OCI-LY7 (cell line): ENCODE measurements around the gene FAM229A. TPM values are rescaled to one million over a fixed set of nuclear protein-coding genes. Genes with fewer than 3 reads are reported as not detected.

Experiments
- BruUV-seq: library from RNA; stranded (reverse); fragments of 400-500 nt; replicated peaks from 2 replicates; lab custom pipeline; 2021; lab: Mats Ljungman, UMichigan
- CTCF ChIA-PET: fragments of 300-600 bp; sonication (Branson Sonifier 250); formaldehyde crosslinking; loops from one replicate; lab custom pipeline; 2022; ENCODE audit warnings: antibody characterized with exemption; ENCODE audit not compliant: unreplicated experiment; lab: Charles Lee
- POLR2A ChIA-PET: fragments of 300-600 bp; sonication (Branson Sonifier 250); formaldehyde crosslinking; loops from one replicate; lab custom pipeline; 2022; ENCODE audit warnings: antibody characterized with exemption; lab: Charles Lee
- DNase-seq: peaks from one replicate; pipeline ENCODE4 v3.0.0-alpha.2; 2015; ENCODE audit warnings: low spot score
- H2AFZ ChIP-seq: fragments of 200-600 bp; sonication (generic), shearing (Covaris generic); 2 replicates; pipeline ENCODE4 v1.6.1; 2014; ENCODE audit warnings: mild to moderate bottlenecking, antibody characterized with exemption, low read length, moderate library complexity
- H3K27ac ChIP-seq: fragments of 200-600 bp; sonication (generic); 2 replicates; pipeline ENCODE4 v1.5.1; 2014; ENCODE audit warnings: mixed run types, low read depth, mild to moderate bottlenecking, moderate library complexity, low read length, inconsistent platforms; ENCODE audit not compliant: poor library complexity, severe bottlenecking
- H3K36me3 ChIP-seq: fragments of 200-600 bp; sonication (generic); 2 replicates; pipeline ENCODE4 v1.6.1; 2014; ENCODE audit warnings: mild to moderate bottlenecking, antibody characterized with exemption, low read length, moderate library complexity, mixed read lengths; ENCODE audit not compliant: insufficient read depth
- H3K4me1 ChIP-seq: fragments of 200-600 bp; sonication (generic); 2 replicates; pipeline ENCODE4 v1.5.1; 2014; ENCODE audit warnings: mild to moderate bottlenecking, low read length; ENCODE audit not compliant: insufficient read depth, poor library complexity, severe bottlenecking
- H3K4me2 ChIP-seq: fragments of 200-600 bp; sonication (generic); 2 replicates; pipeline ENCODE4 v1.6.1; 2014; ENCODE audit warnings: mild to moderate bottlenecking, low read length
- H3K4me3 ChIP-seq: fragments of 200-600 bp; sonication (generic); 2 replicates; pipeline ENCODE4 v1.5.1; 2014; ENCODE audit warnings: mild to moderate bottlenecking, low read depth, low read length; ENCODE audit not compliant: poor library complexity, severe bottlenecking
- H3K79me2 ChIP-seq: fragments of 200-600 bp; sonication (generic); 2 replicates; pipeline ENCODE4 v1.6.1; 2016; ENCODE audit warnings: low read depth, mild to moderate bottlenecking, low read length, moderate library complexity, mixed read lengths; ENCODE audit not compliant: insufficient read depth
- H3K9me2 ChIP-seq: fragments of 200-600 bp; sonication (generic); 2 replicates; pipeline ENCODE4 v1.6.1; 2016; ENCODE audit warnings: mild to moderate bottlenecking, low read length, mixed read lengths; ENCODE audit not compliant: insufficient read depth
- H3K9me3 ChIP-seq: fragments of 200-600 bp; sonication (generic); 2 replicates; pipeline ENCODE4 v1.6.1; 2014; ENCODE audit warnings: mild to moderate bottlenecking, mixed run types, low read length, mixed read lengths
- H4K20me1 ChIP-seq: fragments of 200-600 bp; sonication (generic); 2 replicates; pipeline ENCODE4 v1.6.1; 2014; ENCODE audit warnings: mild to moderate bottlenecking, antibody characterized with exemption, low read length, moderate library complexity, mixed read lengths; ENCODE audit not compliant: insufficient read depth
- CTCF ChIP-seq: fragments of 200-600 bp; sonication (generic); conservative IDR thresholded peaks from 2 replicates; pipeline ENCODE4 v1.5.1; 2014; ENCODE audit warnings: mild to moderate bottlenecking, antibody characterized with exemption, low read length, moderate library complexity, mixed read lengths
- EZH2phosphoT487 ChIP-seq: fragments of 200-600 bp; sonication (generic); IDR thresholded peaks from 2 replicates; pipeline ENCODE4 v1.6.1; 2018; ENCODE audit warnings: low read depth, borderline replicate concordance, mild to moderate bottlenecking, mixed run types, antibody characterized with exemption, low read length, moderate library complexity, mixed read lengths
- intact Hi-C: fragments of 100-400 bp; cut with micrococcal nuclease; formaldehyde crosslinking; loops from one replicate; pipeline ENCODE4 v1.10.0; 2022; ENCODE audit not compliant: unreplicated experiment
- total RNA-seq, 2 experiments: library from RNA; depleted of rRNA in 1 of 2; stranded (reverse); fragments of >200 nt in 1 of 2; shearing (Covaris generic) in 1 of 2; gene quantifications; 2 replicates each; pipeline ENCODE4 v1.2.3, GENCODE V29; 2014 to 2022

FAM229A gene
- total RNA-seq, 2 experiments from 2014 or later, result 3.2 to 16.5 TPM

- POLR2A ChIA-PET, result interaction anchor here (0.6 kb wide), 1 partner anchor 435 kb away, joined by 6 read pairs; no protein-coding TSS in a partner anchor
- intact Hi-C loops, result no loop called here
- H3K4me3 ChIP-seq, result no peak overlapping the region
- H2AFZ ChIP-seq, result no peak overlapping the region
- TF ChIP-seq EZH2phosphoT487 (no peak), CTCF (no peak)
- no peaks in the 10 kb centered on the region for H3K9me3 ChIP-seq
- no peaks in the 10 kb centered on the region for H3K36me3 ChIP-seq
- H3K9me2 ChIP-seq, result no peaks in the 10 kb centered on the region
- CTCF ChIA-PET, result no interaction called here
- no peaks in the 10 kb centered on the region for H3K4me1 ChIP-seq
- no peak overlapping the region for H3K4me2 ChIP-seq
- H3K27ac ChIP-seq, result no peak overlapping the region
- H4K20me1 ChIP-seq, result no peaks in the 10 kb centered on the region
- DNase-seq, result no peak
- no peaks in the 10 kb centered on the region for H3K79me2 ChIP-seq
- no TSS peak for BruUV-seq
Observed at GRCh38 chr1:32406629-32407111, 44.4 kb upstream of the FAM229A start.

GRCh38 chr1:32405672-32406467, 43.6 kb upstream of the FAM229A start:
- H3K27ac ChIP-seq, result no peak overlapping the region
- no peaks in the 10 kb centered on the region for H3K9me2 ChIP-seq
- no peaks in the 10 kb centered on the region for H3K4me1 ChIP-seq
- intact Hi-C loops, result no loop called here
- ChIA-PET POLR2A (interaction anchor here (0.7 kb wide), 1 partner anchor 42 kb away, joined by 3 read pairs; no protein-coding TSS in a partner anchor), CTCF (no interaction called here)
- H3K4me3 ChIP-seq, result no peak overlapping the region
- no peak overlapping the region for H3K4me2 ChIP-seq
- TF ChIP-seq EZH2phosphoT487 (no peak), CTCF (no peak)
- H3K9me3 ChIP-seq, result no peaks in the 10 kb centered on the region
- H4K20me1 ChIP-seq, result no peaks in the 10 kb centered on the region
- no TSS peak for BruUV-seq
- no peak overlapping the region for H2AFZ ChIP-seq
- no peak for DNase-seq
- H3K36me3 ChIP-seq, result no peaks in the 10 kb centered on the region
- H3K79me2 ChIP-seq, result no peaks in the 10 kb centered on the region

- no peaks in the 10 kb centered on the region for H3K9me2 ChIP-seq
- no peaks in the 10 kb centered on the region for H3K9me3 ChIP-seq
- no peak overlapping the region for H2AFZ ChIP-seq
- H3K4me2 ChIP-seq, result no peak overlapping the region
- TF ChIP-seq CTCF (no peak), EZH2phosphoT487 (no peak)
- DNase-seq, result no peak
- no peaks in the 10 kb centered on the region for H3K36me3 ChIP-seq
- H3K4me1 ChIP-seq, result no peaks in the 10 kb centered on the region
- no peaks in the 10 kb centered on the region for H4K20me1 ChIP-seq
- ChIA-PET CTCF (no interaction called here), POLR2A (interaction anchor here (0.7 kb wide), 1 partner anchor 43 kb away, joined by 3 read pairs; no protein-coding TSS in a partner anchor)
- intact Hi-C loops, result no loop called here
- H3K79me2 ChIP-seq, result no peaks in the 10 kb centered on the region
- no TSS peak for BruUV-seq
- H3K27ac ChIP-seq, result no peak overlapping the region
- H3K4me3 ChIP-seq, result no peak overlapping the region
Observed at GRCh38 chr1:32404946-32405345, 42.7 kb upstream of the FAM229A start.
